Fibroblast of lung (primary cell): Measurements from ENCODE around the gene NPAS4. TPM values are rescaled to one million over a fixed set of nuclear protein-coding genes. Genes with fewer than 3 reads are reported as not detected.

Experiments used
- DNase-seq, 2 donors: peaks; one replicate each; pipeline versions ENCODE4 v3.0.0 to v3.0.0-alpha.2; 2010; ENCODE audit warnings: low read depth in 2 of 2
- H2AFZ ChIP-seq: 2 replicates; pipeline ENCODE4 v1.5.1; 2012; ENCODE audit warnings: low read length, control low read depth, inconsistent platforms
- H3K27ac ChIP-seq: 2 replicates; pipeline ENCODE4 v1.5.1; 2011; ENCODE audit warnings: low read length, control low read depth; ENCODE audit not compliant: insufficient read depth
- H3K27me3 ChIP-seq: 2 replicates; pipeline ENCODE4 v1.5.1; 2011; ENCODE audit warnings: mild to moderate bottlenecking, low read length; ENCODE audit not compliant: control insufficient read depth, insufficient read depth
- H3K36me3 ChIP-seq: 2 replicates; pipeline ENCODE4 v1.5.1; 2011; ENCODE audit warnings: low read length; ENCODE audit not compliant: control insufficient read depth, insufficient read depth
- H3K4me1 ChIP-seq: 2 replicates; pipeline ENCODE4 v1.5.1; 2011; ENCODE audit warnings: low read length; ENCODE audit not compliant: control insufficient read depth, insufficient read depth; ENCODE audit errors: extremely low read depth
- H3K4me2 ChIP-seq: 2 replicates; pipeline ENCODE4 v1.5.1; 2011; ENCODE audit warnings: low read length, control low read depth; ENCODE audit not compliant: insufficient read depth; ENCODE audit errors: extremely low read depth
- H3K4me3 ChIP-seq, 4 experiments: fragments of 200-600 bp in 1 of 4; sonication (generic) in 1 of 4; replicated peaks in 1 of 4; 2 replicates each; pipeline ENCODE4 v1.5.1; 2011 to 2016; ENCODE audit warnings: low read length in 4 of 4, low read depth in 3 of 4, mild to moderate bottlenecking in 3 of 4, control low read depth in 2 of 4, inconsistent platforms in 1 of 4, mixed read lengths in 1 of 4; ENCODE audit not compliant: insufficient read depth in 1 of 4; ENCODE audit errors: control extremely low read depth in 1 of 4
- H3K79me2 ChIP-seq: 2 replicates; pipeline ENCODE4 v1.5.1; 2012; ENCODE audit warnings: mild to moderate bottlenecking, low read length, inconsistent platforms; ENCODE audit not compliant: control insufficient read depth, insufficient read depth
- H3K9ac ChIP-seq: 2 replicates; pipeline ENCODE4 v1.5.1; 2011; ENCODE audit warnings: mild to moderate bottlenecking, low read length, control low read depth; ENCODE audit not compliant: insufficient read depth
- H3K9me3 ChIP-seq: 2 replicates; pipeline ENCODE4 v1.5.1; 2012; ENCODE audit warnings: low read depth, low read length; ENCODE audit not compliant: control insufficient read depth, insufficient read depth
- H4K20me1 ChIP-seq: 2 replicates; pipeline ENCODE4 v1.5.1; 2011; ENCODE audit warnings: low read length; ENCODE audit not compliant: control insufficient read depth, insufficient read depth; ENCODE audit errors: extremely low read depth
- EZH2 ChIP-seq: IDR thresholded peaks from 2 replicates; pipeline ENCODE4 v1.5.1; 2012; ENCODE audit warnings: low read length, control low read depth, mild to moderate bottlenecking; ENCODE audit errors: missing control alignments
- polyA plus RNA-seq, 2 donors: library from polyadenylated mRNA; depleted of rRNA in 1 of 2; stranded (reverse) in 1 of 2; unstranded in 1 of 2; fragments of >200 nt; gene quantifications; 2 replicates each; pipeline ENCODE4 v1.2.1, GENCODE V29; 2011 to 2012; ENCODE audit warnings: missing spikeins in 1 of 2
- total RNA-seq: library from RNA; depleted of rRNA; stranded (reverse); fragments of >200 nt; gene quantifications from 2 replicates; pipeline ENCODE4 v1.2.1, GENCODE V29; 2014
- TF ChIP-seq, protein P1 (sequence below), 2 donors: IDR thresholded peaks in 1 of 2; conservative IDR thresholded peaks in 1 of 2; 1 replicate in 1 of 2; 2 replicates in 1 of 2; pipeline ENCODE4 v1.5.1; 2011 to 2012; ENCODE audit warnings: low read length in 2 of 2, control low read depth in 1 of 2, inconsistent platforms in 1 of 2, low read depth in 1 of 2, mild to moderate bottlenecking in 1 of 2

NPAS4 gene
- total and polyA plus RNA-seq, 2 donors (not counting 1 experiment from before 2014, with no cell fraction given), result 0.16 TPM; not detected in 1

DNA sequence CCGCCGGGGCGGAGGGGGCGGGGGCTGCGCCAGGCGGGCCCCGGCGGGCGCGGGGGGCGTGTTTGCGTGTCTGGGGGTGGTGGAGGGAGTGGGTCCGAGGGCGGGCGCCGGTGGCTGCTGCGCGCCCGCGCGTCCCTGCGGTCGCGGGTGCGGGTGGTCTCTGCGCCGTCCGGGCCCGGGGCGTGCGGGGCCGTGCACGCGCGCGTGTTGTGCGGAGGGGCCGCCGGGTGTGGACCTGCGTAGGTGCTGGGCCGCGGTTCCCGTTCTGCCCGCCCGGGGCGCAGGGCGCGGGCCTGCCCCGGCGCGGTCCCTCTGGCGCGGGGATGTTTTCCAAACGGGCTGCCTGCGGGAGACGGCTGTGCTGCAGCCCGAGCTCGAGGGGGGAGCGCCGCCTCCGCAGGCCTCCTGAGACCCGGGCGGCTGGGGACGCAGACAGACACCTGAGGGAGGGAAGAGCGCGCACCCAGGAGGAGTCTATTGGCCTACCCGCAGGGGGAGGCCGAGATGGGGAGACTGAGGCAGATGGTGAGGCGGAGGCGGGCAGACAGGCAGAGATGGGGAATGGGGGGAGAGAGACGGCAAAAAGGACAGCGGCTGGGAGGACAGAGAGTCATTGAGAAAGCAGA is 46.3 kb downstream of the NPAS4 start:
- H3K4me1 ChIP-seq, result peaks cover 7% of the 10 kb centered on the region
- no peaks in the 10 kb centered on the region for H4K20me1 ChIP-seq
- H2AFZ ChIP-seq, result peak overlapping the region; percentile 65
- no peaks in the 10 kb centered on the region for H3K9me3 ChIP-seq
- peak overlapping the region; percentile 69 for H3K9ac ChIP-seq
- peak in 1 of 2 donors; percentile 27 for DNase-seq
- TF ChIP-seq, protein P1, sequence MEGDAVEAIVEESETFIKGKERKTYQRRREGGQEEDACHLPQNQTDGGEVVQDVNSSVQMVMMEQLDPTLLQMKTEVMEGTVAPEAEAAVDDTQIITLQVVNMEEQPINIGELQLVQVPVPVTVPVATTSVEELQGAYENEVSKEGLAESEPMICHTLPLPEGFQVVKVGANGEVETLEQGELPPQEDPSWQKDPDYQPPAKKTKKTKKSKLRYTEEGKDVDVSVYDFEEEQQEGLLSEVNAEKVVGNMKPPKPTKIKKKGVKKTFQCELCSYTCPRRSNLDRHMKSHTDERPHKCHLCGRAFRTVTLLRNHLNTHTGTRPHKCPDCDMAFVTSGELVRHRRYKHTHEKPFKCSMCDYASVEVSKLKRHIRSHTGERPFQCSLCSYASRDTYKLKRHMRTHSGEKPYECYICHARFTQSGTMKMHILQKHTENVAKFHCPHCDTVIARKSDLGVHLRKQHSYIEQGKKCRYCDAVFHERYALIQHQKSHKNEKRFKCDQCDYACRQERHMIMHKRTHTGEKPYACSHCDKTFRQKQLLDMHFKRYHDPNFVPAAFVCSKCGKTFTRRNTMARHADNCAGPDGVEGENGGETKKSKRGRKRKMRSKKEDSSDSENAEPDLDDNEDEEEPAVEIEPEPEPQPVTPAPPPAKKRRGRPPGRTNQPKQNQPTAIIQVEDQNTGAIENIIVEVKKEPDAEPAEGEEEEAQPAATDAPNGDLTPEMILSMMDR (conservative IDR thresholded peaks at IDR 0.05 in 1 of 2, IDR thresholded peaks at IDR 0.05 in 1 of 2; ENCODE audit: low read depth in 1 of 2, low read length in 2 of 2), result peak; percentile 10 to 16
- no peak for TF ChIP-seq EZH2
- H3K4me3 ChIP-seq, result peak overlapping the region; percentile 65 to 90 (median 70)
- peak overlapping the region; percentile 39 for H3K27ac ChIP-seq
- H3K36me3 ChIP-seq, result peaks cover 4% of the 10 kb centered on the region
- H3K79me2 ChIP-seq, result no peaks in the 10 kb centered on the region
- H3K27me3 ChIP-seq, result no peaks in the 10 kb centered on the region
- H3K4me2 ChIP-seq, result peak overlapping the region; percentile 89

DNA sequence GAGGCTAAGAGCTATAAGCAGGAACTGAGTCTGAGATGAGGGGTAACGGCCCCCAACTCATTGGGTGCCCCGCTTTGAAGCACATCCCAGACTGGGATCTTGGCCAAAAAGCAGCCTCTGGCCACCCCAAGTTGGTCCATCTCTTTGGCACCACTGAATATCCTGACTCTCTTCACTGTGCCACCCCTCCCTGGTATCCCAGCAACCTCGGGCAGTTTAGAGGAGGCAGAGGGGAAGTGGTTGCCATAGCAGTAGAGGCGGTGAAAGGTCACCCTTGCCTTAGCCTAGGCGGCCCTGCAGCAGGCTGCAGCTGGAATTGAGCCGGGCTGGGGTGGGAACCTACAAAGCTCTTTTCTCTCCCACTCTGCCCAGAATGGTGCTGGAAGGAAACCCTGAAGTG is 46.9 kb downstream of the NPAS4 start:
- Histone ChIP-seq H3K9me3 (no peaks in the 10 kb centered on the region), H3K4me3 (peak overlapping the region; percentile 65 to 90 (median 70)), H3K36me3 (peaks cover 7% of the 10 kb centered on the region), H2AFZ (no peak overlapping the region), H3K27ac (peak overlapping the region; percentile 39), H4K20me1 (no peaks in the 10 kb centered on the region), H3K9ac (peak overlapping the region; percentile 69), H3K4me1 (peaks cover 7% of the 10 kb centered on the region), H3K79me2 (no peaks in the 10 kb centered on the region), H3K4me2 (peak overlapping the region; percentile 89), H3K27me3 (no peaks in the 10 kb centered on the region)
- DNase-seq, result peak in 1 of 2 donors; percentile 25
- TF ChIP-seq, protein P1 (conservative IDR thresholded peaks at IDR 0.05 in 1 of 2, IDR thresholded peaks at IDR 0.05 in 1 of 2; ENCODE audit: low read depth in 1 of 2, low read length in 2 of 2), result no peak
- no peak for TF ChIP-seq EZH2

DNA sequence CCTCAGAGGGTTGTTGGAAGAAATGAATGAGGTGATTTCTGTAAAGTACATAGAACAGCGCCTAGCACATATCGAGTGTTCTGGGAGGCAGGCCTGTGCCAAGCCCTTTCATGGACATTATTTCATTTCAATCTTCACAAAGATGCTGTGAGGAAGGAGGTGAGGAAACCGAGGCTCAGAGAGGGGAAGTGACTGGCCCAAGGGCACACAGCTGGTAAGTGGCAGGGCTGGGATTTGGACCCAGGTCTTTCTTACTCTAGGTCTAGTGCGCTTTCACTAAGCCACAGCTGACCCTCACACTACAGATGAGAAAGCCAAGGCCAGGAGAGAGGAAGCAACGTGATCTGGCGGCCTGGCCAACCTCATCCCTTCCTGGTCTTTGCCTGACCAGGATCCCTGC is 47.9 kb downstream of the NPAS4 start:
- Histone ChIP-seq H2AFZ (no peak overlapping the region), H3K4me3 (no peak overlapping the region), H3K9ac (no peak overlapping the region), H3K4me2 (no peak overlapping the region), H3K79me2 (no peaks in the 10 kb centered on the region), H3K9me3 (no peaks in the 10 kb centered on the region), H3K36me3 (peaks cover 9% of the 10 kb centered on the region), H3K4me1 (peaks cover 7% of the 10 kb centered on the region), H3K27ac (no peak overlapping the region), H3K27me3 (no peaks in the 10 kb centered on the region), H4K20me1 (no peaks in the 10 kb centered on the region)
- no peak for DNase-seq
- TF ChIP-seq, protein P1 (conservative IDR thresholded peaks at IDR 0.05 in 1 of 2, IDR thresholded peaks at IDR 0.05 in 1 of 2; ENCODE audit: low read depth in 1 of 2, low read length in 2 of 2), result no peak
- no peak for TF ChIP-seq EZH2
